Esophagus squamous epithelium (tissue), 5 donors: ENCODE measurements around the gene PPP1R27. TPM values are rescaled to one million over a fixed set of nuclear protein-coding genes. Genes with fewer than 3 reads are reported as not detected.
"Not testable (repeated sequence)": the region's sequence is repeated elsewhere in the genome, so short reads cannot be mapped to it uniquely, and the experiment has no call there.

Experiments
- DNase-seq: peaks from one replicate; lab custom pipeline; 2025; lab: John Stamatoyannopoulos, UW
- H3K27ac ChIP-seq, 4 donors: fragments of 200-600 bp; sonication (generic); one replicate each; pipeline ENCODE4 v1.5.1; 2016 to 2019; ENCODE audit warnings: mild to moderate bottlenecking in 1 of 4
- H3K27me3 ChIP-seq, 4 donors: fragments of 200-600 bp; sonication (generic); 1 replicate in 3 of 4; 2 replicates in 1 of 4; pipeline versions ENCODE4 v1.5.1 to v1.6.0; 2017 to 2021; ENCODE audit warnings: antibody characterized with exemption in 1 of 4
- H3K36me3 ChIP-seq, 3 donors: fragments of 200-600 bp; sonication (generic); one replicate each; pipeline ENCODE4 v1.5.1; 2016 to 2019
- H3K4me1 ChIP-seq, 3 donors: fragments of 200-600 bp; sonication (generic); one replicate each; pipeline ENCODE4 v1.5.1; 2017 to 2019
- H3K4me3 ChIP-seq, 4 donors: fragments of 200-600 bp; sonication (generic); 1 replicate in 3 of 4; 2 replicates in 1 of 4; pipeline ENCODE4 v1.5.1; 2016 to 2019; ENCODE audit warnings: mild to moderate bottlenecking in 2 of 4, moderate library complexity in 1 of 4
- H3K9me3 ChIP-seq, 3 donors: fragments of 200-600 bp; sonication (generic); one replicate each; pipeline ENCODE4 v1.5.1; 2016 to 2019
- POLR2A ChIP-seq, 4 donors: fragments of 450-650 bp; IDR thresholded peaks; one replicate each; pipeline ENCODE4 v1.6.1; 2017; ENCODE audit warnings: antibody characterized with exemption in 4 of 4, mild to moderate bottlenecking in 4 of 4, moderate library complexity in 3 of 4
- WGBS, 2 donors: methylation state at CpG; one replicate each; pipeline ENCODE4 v1.1.5; 2018; 5-methylcytosine and 5-hydroxymethylcytosine counted together
- intact Hi-C: fragments of 100-400 bp; cut with DNase I; formaldehyde crosslinking; loops from one replicate; pipeline ENCODE4 v1.15.0; 2022
- total RNA-seq, 4 donors: library from RNA; depleted of rRNA; stranded (reverse); fragments of >200 nt; gene quantifications; one replicate each; pipeline ENCODE4 v1.1.0, GENCODE V29; 2016
- TF ChIP-seq, protein P1 (sequence below), 6 experiments: fragments of 450-650 bp in 4 of 6; fragments of 200-600 bp in 2 of 6; sonication (generic) in 2 of 6; IDR thresholded peaks; one replicate each; pipeline ENCODE4 v1.5.1; 2016 to 2019; ENCODE audit warnings: antibody characterized with exemption in 6 of 6, mild to moderate bottlenecking in 4 of 6, moderate library complexity in 4 of 6
- donor health status: DM: yes; HTN: yes; CAD: no.

Gene PPP1R27
- total RNA-seq, 4 donors from 2014 or later = not detected

DNA sequence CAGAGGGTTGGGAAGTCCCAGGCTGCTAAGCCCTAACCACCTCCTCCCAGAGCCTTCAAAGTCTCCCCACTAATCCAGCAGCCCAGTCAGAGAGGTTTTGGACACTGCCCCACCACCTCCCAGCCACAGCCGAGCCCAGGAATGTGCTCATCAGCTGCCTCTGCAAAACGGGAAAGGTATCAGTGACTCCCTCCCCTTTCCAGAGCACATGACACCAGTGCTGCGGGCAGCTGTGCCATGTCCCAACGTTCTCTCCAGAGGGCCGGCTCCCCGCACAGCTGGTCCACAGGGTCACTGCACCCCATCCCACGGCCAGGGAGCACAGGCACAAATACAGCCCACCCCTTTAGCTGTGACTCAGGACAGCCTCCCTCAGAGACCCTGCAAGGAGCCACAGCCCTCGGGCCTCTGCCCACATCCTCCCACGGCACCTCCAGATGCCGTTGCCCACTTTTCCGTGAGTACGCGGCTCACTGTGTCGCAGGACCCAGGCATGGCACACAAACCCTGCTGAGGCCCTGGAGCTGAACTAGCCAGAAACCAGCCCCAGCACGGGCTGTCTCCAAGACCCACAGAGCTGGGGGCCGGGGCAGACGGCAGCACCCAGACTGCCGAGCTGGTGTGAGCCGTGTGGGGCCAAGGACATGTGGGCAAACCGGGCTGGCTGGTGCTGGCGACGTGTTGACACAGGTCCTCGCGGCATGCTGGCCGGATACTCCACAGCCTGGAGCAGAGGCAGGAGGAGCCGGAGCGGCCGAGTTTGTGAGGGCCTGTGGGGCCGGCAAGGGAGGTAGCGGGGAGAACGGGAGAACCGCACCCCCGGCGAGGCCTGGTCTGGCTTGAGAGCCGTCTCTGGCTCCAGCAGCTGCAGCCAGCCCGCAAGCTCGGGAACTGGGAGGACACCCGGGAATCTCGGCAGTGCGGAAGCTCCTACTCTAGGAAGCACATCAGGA, 6.3 kb upstream of the PPP1R27 start:
- Histone ChIP-seq H3K4me3 (peak overlapping the region in 3 of 4 donors; percentile 16 to 34 (median 26)), H3K36me3 (peaks cover 33 to 39% (median 35%) of the 10 kb centered on the region in 3 donors), H3K27ac (peak overlapping the region; percentile 90 to 93 (median 92)), H3K27me3 (no peaks in the 10 kb centered on the region), H3K4me1 (peaks cover 19 to 57% (median 21%) of the 10 kb centered on the region in 3 donors), H3K9me3 (no peaks in the 10 kb centered on the region)
- DNase-seq = no peak
- 11 to 36% methylated on average over 3 to 13 of the region's 40 CpGs for WGBS, 2 donors
- intact Hi-C loops = no loop called here
- TF ChIP-seq POLR2A (IDR thresholded peaks at IDR 0.05) = peak in 2 of 4 donors; percentile 26 to 40
- TF ChIP-seq, protein P1, sequence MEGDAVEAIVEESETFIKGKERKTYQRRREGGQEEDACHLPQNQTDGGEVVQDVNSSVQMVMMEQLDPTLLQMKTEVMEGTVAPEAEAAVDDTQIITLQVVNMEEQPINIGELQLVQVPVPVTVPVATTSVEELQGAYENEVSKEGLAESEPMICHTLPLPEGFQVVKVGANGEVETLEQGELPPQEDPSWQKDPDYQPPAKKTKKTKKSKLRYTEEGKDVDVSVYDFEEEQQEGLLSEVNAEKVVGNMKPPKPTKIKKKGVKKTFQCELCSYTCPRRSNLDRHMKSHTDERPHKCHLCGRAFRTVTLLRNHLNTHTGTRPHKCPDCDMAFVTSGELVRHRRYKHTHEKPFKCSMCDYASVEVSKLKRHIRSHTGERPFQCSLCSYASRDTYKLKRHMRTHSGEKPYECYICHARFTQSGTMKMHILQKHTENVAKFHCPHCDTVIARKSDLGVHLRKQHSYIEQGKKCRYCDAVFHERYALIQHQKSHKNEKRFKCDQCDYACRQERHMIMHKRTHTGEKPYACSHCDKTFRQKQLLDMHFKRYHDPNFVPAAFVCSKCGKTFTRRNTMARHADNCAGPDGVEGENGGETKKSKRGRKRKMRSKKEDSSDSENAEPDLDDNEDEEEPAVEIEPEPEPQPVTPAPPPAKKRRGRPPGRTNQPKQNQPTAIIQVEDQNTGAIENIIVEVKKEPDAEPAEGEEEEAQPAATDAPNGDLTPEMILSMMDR (IDR thresholded peaks at IDR 0.05) = no peak

DNA sequence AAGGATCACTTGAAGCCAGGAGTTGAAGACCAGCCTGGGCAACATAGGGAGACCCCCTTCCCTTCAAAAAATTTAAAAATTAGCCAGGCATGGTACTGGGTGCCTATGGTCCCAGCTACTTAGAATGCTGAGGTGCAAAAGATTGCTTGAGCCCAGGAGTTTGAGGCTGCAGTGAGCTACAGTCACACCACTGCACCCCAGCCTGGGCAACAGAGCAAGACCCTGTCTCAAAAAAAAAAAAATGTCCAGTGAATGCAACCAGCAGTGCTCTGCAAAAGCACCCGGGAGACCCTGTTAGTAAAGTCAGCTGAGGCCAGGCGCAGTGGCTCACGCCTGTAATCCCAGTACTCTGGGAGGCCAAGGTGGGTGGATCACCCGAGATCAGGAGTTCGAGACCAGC, 5.2 kb upstream of the PPP1R27 start:
- H3K4me1 ChIP-seq = peaks cover 19 to 57% (median 21%) of the 10 kb centered on the region in 3 donors
- H3K36me3 ChIP-seq = peaks cover 23 to 29% (median 25%) of the 10 kb centered on the region in 3 donors
- DNase-seq, H3K4me3 ChIP-seq, H3K27me3 ChIP-seq, intact Hi-C loops, H3K9me3 ChIP-seq: not testable (repeated sequence)
- TF ChIP-seq, protein P1 (IDR thresholded peaks at IDR 0.05) = peak in 1 of 6 experiments; percentile 5
- WGBS, 2 donors = 64 to 100% methylated on average over 1 to 5 of the region's 5 CpGs
- H3K27ac ChIP-seq = peak overlapping the region; percentile 90 to 93 (median 92)

GRCh38 chr17:81839301-81839700, 4.5 kb upstream of the PPP1R27 start:
- Histone ChIP-seq H3K27ac (peak overlapping the region in 3 of 4 donors; percentile 91 to 93 (median 92)), H3K36me3 (peaks cover 15 to 21% (median 17%) of the 10 kb centered on the region in 3 donors), H3K9me3 (no peaks in the 10 kb centered on the region), H3K27me3 (no peaks in the 10 kb centered on the region), H3K4me1 (peaks cover 19 to 63% (median 23%) of the 10 kb centered on the region in 3 donors), H3K4me3 (no peak overlapping the region)
- WGBS, 2 donors = 35 to 72% methylated on average over 14 to 15 of the region's 15 CpGs
- DNase-seq = no peak
- intact Hi-C loops = no loop called here
- TF ChIP-seq POLR2A (IDR thresholded peaks at IDR 0.05) = no peak
- TF ChIP-seq, protein P1 (IDR thresholded peaks at IDR 0.05) = no peak

DNA sequence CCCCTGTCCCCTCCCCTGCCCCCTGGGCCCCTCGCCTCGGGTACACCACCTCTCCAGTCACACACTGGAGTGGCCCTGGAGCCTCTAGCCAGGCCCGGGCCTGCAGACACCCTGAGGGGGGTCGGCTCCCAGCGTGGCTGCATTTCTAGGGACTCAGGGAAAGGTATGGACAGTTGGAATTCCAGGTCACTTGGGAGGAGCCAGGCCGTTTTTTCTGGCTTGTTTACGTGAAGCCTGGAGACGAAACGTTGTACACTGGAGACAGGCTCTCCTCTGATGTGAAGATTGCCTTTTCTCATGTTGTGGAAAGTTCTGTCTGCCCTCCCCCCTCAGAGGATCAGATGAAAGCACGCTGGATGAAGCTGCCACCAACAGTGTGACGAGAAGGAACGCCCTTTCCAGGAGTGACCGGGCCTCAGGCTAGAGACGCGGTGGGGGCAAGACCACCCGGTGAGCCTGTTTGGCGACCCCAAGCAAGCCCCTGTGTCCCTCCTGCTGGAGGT, 4.0 kb upstream of the PPP1R27 start:
- 36 to 42% methylated on average over 2 to 7 of the region's 17 CpGs for WGBS, 2 donors
- peak overlapping the region in 3 of 4 donors; percentile 91 to 93 (median 92) for H3K27ac ChIP-seq
- no peak for DNase-seq
- intact Hi-C loops = no loop called here
- no peaks in the 10 kb centered on the region for H3K27me3 ChIP-seq
- no peaks in the 10 kb centered on the region for H3K9me3 ChIP-seq
- TF ChIP-seq POLR2A (IDR thresholded peaks at IDR 0.05) = no peak
- TF ChIP-seq, protein P1 (IDR thresholded peaks at IDR 0.05) = no peak
- peaks cover 12 to 16% (median 12%) of the 10 kb centered on the region in 3 donors for H3K36me3 ChIP-seq
- no peak overlapping the region for H3K4me3 ChIP-seq
- peaks cover 23 to 65% (median 28%) of the 10 kb centered on the region in 3 donors for H3K4me1 ChIP-seq

- Histone ChIP-seq H3K4me3 (no peak overlapping the region), H3K27me3 (no peaks in the 10 kb centered on the region), H3K27ac (no peak overlapping the region), H3K36me3 (peaks cover under 1 to 5% (median under 1%) of the 10 kb centered on the region in 3 donors), H3K4me1 (peaks cover 21 to 61% (median 33%) of the 10 kb centered on the region in 3 donors), H3K9me3 (no peaks in the 10 kb centered on the region)
- WGBS, 2 donors = 73% methylated on average over 9 of the region's 9 CpGs
- TF ChIP-seq POLR2A (IDR thresholded peaks at IDR 0.05) = no peak
- TF ChIP-seq, protein P1 (IDR thresholded peaks at IDR 0.05) = no peak
- intact Hi-C loops = no loop called here
- DNase-seq = no peak
Measured at GRCh38 chr17:81837641-81838040, 2.8 kb upstream of the PPP1R27 start.
